GM12892 (cell line): Measurements from ENCODE around the gene HPCAL1.

Source experiments
- POLR2A ChIP-seq: IDR thresholded peaks from 2 replicates; pipeline ENCODE4 v1.6.1; 2011; ENCODE audit warnings: low read depth, low read length, control low read depth
- POLR2AphosphoS5 ChIP-seq: IDR thresholded peaks from 2 replicates; pipeline ENCODE4 v1.6.1; 2011; ENCODE audit warnings: low read depth, low read length, control low read depth
- TAF1 ChIP-seq: IDR thresholded peaks from 2 replicates; pipeline ENCODE4 v1.6.1; 2011; ENCODE audit warnings: low read depth, mild to moderate bottlenecking, control low read depth, low read length, borderline replicate concordance

DNA sequence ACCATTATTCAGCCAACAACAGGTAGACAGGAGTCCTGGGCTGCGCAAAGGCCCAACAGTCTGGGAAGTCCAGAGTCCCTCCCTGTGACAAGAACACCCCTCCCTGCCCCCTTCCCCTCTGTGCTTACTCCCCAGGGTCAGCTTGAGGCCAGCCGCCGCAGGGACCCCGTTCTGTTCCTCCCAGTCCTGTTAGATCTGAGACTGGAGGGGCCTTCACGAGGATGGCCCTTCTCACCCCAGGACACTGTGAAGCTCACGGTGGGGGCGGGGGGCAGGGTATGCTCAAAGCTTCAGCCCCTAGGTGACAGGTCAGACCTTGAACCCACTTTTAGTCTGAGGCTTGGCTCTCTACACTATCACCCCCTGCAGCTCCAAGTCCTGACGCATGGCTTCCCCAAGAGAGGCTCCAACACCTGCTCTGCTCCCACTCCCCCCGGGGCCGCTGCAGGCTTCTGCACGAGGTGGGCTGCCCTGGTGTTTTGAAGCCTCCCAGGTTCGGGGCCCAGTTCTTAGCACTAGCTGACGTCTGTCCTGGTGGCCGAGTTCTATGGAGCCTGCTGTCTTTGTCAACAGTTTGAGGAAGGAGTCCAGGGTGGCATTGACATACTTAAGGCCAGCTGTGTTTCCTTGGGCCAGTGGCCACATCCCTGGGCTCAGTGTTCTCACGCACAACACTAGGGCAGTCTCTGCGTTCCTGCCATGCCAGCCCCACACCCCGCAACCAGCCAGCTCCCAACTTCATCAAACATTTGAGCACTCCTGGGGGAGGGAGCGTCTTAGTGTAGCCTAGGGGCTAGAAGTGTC lies 37.2 kb upstream of the HPCAL1 start:
- no peak for TF ChIP-seq POLR2A
- no peak for TF ChIP-seq TAF1
- no peak for TF ChIP-seq POLR2AphosphoS5
